Measurements from ENCODE around the gene KCNJ5. TPM values are rescaled to one million over a fixed set of nuclear protein-coding genes. Genes with fewer than 3 reads are reported as not detected.

KCNJ5 gene
- polyA plus RNA-seq, 12 donors, result 0.39 to 4.3 (median 0.82) TPM; not detected in 2

- DNase-seq, result no peak
Measured at GRCh38 chr11:128929991-128930390, 38.8 kb downstream of the KCNJ5 start.

- DNase-seq, result no peak
Measured at GRCh38 chr11:128931066-128931465, 39.9 kb downstream of the KCNJ5 start.

GRCh38 chr11:128931668-128932067 is 40.5 kb downstream of the KCNJ5 start:
- no peak for DNase-seq

GRCh38 chr11:128933481-128934178 is 42.5 kb downstream of the KCNJ5 start:
- no peak for DNase-seq

GRCh38 chr11:128934351-128934750 is 43.2 kb downstream of the KCNJ5 start:
- DNase-seq, result no peak

- no peak for DNase-seq
Measured at GRCh38 chr11:128934926-128935325, 43.8 kb downstream of the KCNJ5 start.

GRCh38 chr11:128936606-128937251 is 45.6 kb downstream of the KCNJ5 start:
- no peak for DNase-seq

GRCh38 chr11:128937480-128937879 is 46.3 kb downstream of the KCNJ5 start:
- no peak for DNase-seq

GRCh38 chr11:128938156-128938885 is 47.2 kb downstream of the KCNJ5 start:
- DNase-seq, result no peak

- no peak for DNase-seq
Measured at GRCh38 chr11:128939591-128939990, 48.4 kb downstream of the KCNJ5 start.

GRCh38 chr11:128940156-128940555 is 49.0 kb downstream of the KCNJ5 start:
- DNase-seq, result no peak

GRCh38 chr11:128940603-128941002 is 49.4 kb downstream of the KCNJ5 start:
- DNase-seq, result no peak

GRCh38 chr11:128941110-128941509 is 50.0 kb downstream of the KCNJ5 start:
- DNase-seq, result no peak

GRCh38 chr11:128941573-128942271 is 50.6 kb downstream of the KCNJ5 start:
- DNase-seq, result no peak

- no peak for DNase-seq
Measured at GRCh38 chr11:128942272-128942612, 51.1 kb downstream of the KCNJ5 start.

- DNase-seq, result peak; percentile 57
Measured at GRCh38 chr11:128942817-128943427, 51.8 kb downstream of the KCNJ5 start, which contains the start of gene TP53AIP1. Gene TP53AIP1 (minus strand): TSS chr11:128942871. CDS start chr11:128937818, 5,053 bp downstream.

- no peak for DNase-seq
Measured at GRCh38 chr11:128943428-128943976, 52.3 kb downstream of the KCNJ5 start.

GRCh38 chr11:128946648-128947047 is 55.5 kb downstream of the KCNJ5 start:
- no peak for DNase-seq

- DNase-seq, result no peak
Measured at GRCh38 chr11:128947773-128948172, 56.6 kb downstream of the KCNJ5 start.

GRCh38 chr11:128948583-128948982 is 57.4 kb downstream of the KCNJ5 start:
- no peak for DNase-seq

- no peak for DNase-seq
Measured at GRCh38 chr11:128949791-128950454, 58.8 kb downstream of the KCNJ5 start.
